DMS153 (cell line): Measurements from ENCODE around the gene ACKR2.

Experiments
- DNase-seq: peaks from one replicate; lab custom pipeline; 2025; lab: John Stamatoyannopoulos, UW

Gene ACKR2

GRCh38 chr3:42887084-42887483 lies 77.8 kb downstream of the ACKR2 start:
- no peak for DNase-seq

- DNase-seq = no peak
These were observed 81.8 kb downstream of the ACKR2 start for GRCh38 chr3:42891042-42891441.

GRCh38 chr3:42892169-42892568 lies 82.9 kb downstream of the ACKR2 start:
- DNase-seq = no peak

GRCh38 chr3:42892807-42893206 lies 83.6 kb downstream of the ACKR2 start:
- no peak for DNase-seq

GRCh38 chr3:42894698-42895579 lies 85.7 kb downstream of the ACKR2 start:
- DNase-seq = no peak

- no peak for DNase-seq
These were observed 86.3 kb downstream of the ACKR2 start for GRCh38 chr3:42895580-42895868.

- DNase-seq = no peak
These were observed 89.8 kb downstream of the ACKR2 start for GRCh38 chr3:42898896-42899675.

- DNase-seq = no peak
These were observed 91.2 kb downstream of the ACKR2 start for GRCh38 chr3:42900226-42901072.

- no peak for DNase-seq
These were observed 91.8 kb downstream of the ACKR2 start for GRCh38 chr3:42901073-42901415.

- no peak for DNase-seq
These were observed 93.0 kb downstream of the ACKR2 start for GRCh38 chr3:42902257-42902656.

- no peak for DNase-seq
These were observed 94.8 kb downstream of the ACKR2 start for GRCh38 chr3:42904076-42904475.

- DNase-seq = no peak
These were observed 96.5 kb downstream of the ACKR2 start for GRCh38 chr3:42905740-42906069.

GRCh38 chr3:42906070-42906847 lies 97.0 kb downstream of the ACKR2 start, which contains the start of gene ZNF662:
TSS of gene ZNF662 (plus strand) at chr3:42906142. CDS start at chr3:42908115, 1,973 bp downstream.
- DNase-seq = peak; percentile 18

GRCh38 chr3:42906848-42907183 lies 97.6 kb downstream of the ACKR2 start:
- no peak for DNase-seq

- DNase-seq = no peak
These were observed 99.4 kb downstream of the ACKR2 start for GRCh38 chr3:42908675-42909074.

- DNase-seq = no peak
These were observed 102.3 kb downstream of the ACKR2 start for GRCh38 chr3:42911551-42911950.

GRCh38 chr3:42914771-42915515 lies 105.7 kb downstream of the ACKR2 start:
- DNase-seq = no peak
